ENCODE data around the gene TAGAP. TPM values are rescaled to one million over a fixed set of nuclear protein-coding genes. Genes with fewer than 3 reads are reported as not detected.

Gene TAGAP
- total and polyA plus RNA-seq, 4 donors: 0.56 to 2.0 (median 1.1) TPM

DNA sequence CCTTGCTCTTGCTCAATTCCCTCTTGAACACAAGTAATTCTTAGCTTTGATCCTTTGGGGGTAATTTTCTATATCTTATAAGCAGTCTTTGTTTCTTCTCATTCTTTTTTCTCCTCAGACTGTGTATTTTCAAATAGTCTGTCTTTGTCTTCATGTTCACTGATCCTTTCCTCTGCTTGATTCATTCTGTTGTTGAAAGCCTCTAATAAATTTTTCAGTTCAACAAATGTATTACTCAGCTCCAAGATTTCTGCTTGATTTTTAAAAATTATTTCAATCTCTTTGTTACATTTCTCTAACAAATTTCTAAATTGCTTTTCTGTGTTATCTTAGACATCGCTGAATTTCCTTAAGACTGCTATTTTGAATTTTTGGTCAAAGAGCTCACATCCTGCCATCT lies 56.3 kb downstream of the TAGAP start:
- no peak for DNase-seq (ENCODE audit: low spot score)
- WGBS: 96% methylated on average over 1 of the region's 1 CpG

GRCh38 chr6:158987657-158988056 lies 57.1 kb downstream of the TAGAP start:
- no peak for DNase-seq (ENCODE audit: low spot score)
- Histone ChIP-seq H3K9ac (ENCODE audit: low read depth in 1 of 2, low read length in 2 of 2) (no peak overlapping the region), H3K9me3 (ENCODE audit: control insufficient read depth in 4 of 4, low read length in 3 of 4) (no peaks in the 10 kb centered on the region), H3K4me3 (ENCODE audit: low read depth in 1 of 3, low read length in 3 of 3) (no peak overlapping the region), H3K27ac (ENCODE audit: low read depth in 1 of 2, low read length in 2 of 2) (no peak overlapping the region), H3K36me3 (ENCODE audit: control insufficient read depth in 4 of 4, insufficient read depth in 3 of 4, low read depth in 1 of 4, low read length in 3 of 4) (peaks cover 0 to 2% (median under 1%) of the 10 kb centered on the region in 4 donors), H3K4me1 (ENCODE audit: control insufficient read depth in 4 of 4, insufficient read depth in 4 of 4, low read length in 3 of 4) (no peaks in the 10 kb centered on the region), H3K27me3 (ENCODE audit: control insufficient read depth in 4 of 4, insufficient read depth in 4 of 4, low read length in 3 of 4) (no peaks in the 10 kb centered on the region)
- no peak for TF ChIP-seq SP1 (IDR thresholded peaks at IDR 0.05)
- no peak for TF ChIP-seq ZBTB33 (IDR thresholded peaks at IDR 0.05)
- no peak for TF ChIP-seq TAF1 (conservative IDR thresholded peaks at IDR 0.05)
- no peak for TF ChIP-seq ATF3 (IDR thresholded peaks at IDR 0.05)
- no peak for TF ChIP-seq NR2F2 (IDR thresholded peaks at IDR 0.05)
- no peak for TF ChIP-seq FOXA2 (IDR thresholded peaks at IDR 0.05)
- no peak for TF ChIP-seq RXRA (IDR thresholded peaks at IDR 0.05)
- TF ChIP-seq RAD21 (IDR thresholded peaks at IDR 0.05): no peak
- TF ChIP-seq GABPA (IDR thresholded peaks at IDR 0.05 in 1 of 2, conservative IDR thresholded peaks at IDR 0.05 in 1 of 2): no peak
- no peak for TF ChIP-seq CTCF (IDR thresholded peaks at IDR 0.05; ENCODE audit: low read depth, low read length, missing input control)
- no peak for TF ChIP-seq JUND (IDR thresholded peaks at IDR 0.05)
- TF ChIP-seq YY1 (IDR thresholded peaks at IDR 0.05): no peak
- TF ChIP-seq, protein P1, sequence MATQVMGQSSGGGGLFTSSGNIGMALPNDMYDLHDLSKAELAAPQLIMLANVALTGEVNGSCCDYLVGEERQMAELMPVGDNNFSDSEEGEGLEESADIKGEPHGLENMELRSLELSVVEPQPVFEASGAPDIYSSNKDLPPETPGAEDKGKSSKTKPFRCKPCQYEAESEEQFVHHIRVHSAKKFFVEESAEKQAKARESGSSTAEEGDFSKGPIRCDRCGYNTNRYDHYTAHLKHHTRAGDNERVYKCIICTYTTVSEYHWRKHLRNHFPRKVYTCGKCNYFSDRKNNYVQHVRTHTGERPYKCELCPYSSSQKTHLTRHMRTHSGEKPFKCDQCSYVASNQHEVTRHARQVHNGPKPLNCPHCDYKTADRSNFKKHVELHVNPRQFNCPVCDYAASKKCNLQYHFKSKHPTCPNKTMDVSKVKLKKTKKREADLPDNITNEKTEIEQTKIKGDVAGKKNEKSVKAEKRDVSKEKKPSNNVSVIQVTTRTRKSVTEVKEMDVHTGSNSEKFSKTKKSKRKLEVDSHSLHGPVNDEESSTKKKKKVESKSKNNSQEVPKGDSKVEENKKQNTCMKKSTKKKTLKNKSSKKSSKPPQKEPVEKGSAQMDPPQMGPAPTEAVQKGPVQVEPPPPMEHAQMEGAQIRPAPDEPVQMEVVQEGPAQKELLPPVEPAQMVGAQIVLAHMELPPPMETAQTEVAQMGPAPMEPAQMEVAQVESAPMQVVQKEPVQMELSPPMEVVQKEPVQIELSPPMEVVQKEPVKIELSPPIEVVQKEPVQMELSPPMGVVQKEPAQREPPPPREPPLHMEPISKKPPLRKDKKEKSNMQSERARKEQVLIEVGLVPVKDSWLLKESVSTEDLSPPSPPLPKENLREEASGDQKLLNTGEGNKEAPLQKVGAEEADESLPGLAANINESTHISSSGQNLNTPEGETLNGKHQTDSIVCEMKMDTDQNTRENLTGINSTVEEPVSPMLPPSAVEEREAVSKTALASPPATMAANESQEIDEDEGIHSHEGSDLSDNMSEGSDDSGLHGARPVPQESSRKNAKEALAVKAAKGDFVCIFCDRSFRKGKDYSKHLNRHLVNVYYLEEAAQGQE (IDR thresholded peaks at IDR 0.05): no peak
- TF ChIP-seq FOXA1 (IDR thresholded peaks at IDR 0.05): no peak
- WGBS: 92% methylated on average over 1 of the region's 1 CpG

More for the DNA sequence above, 56.3 kb downstream of the TAGAP start:
- H3K27ac ChIP-seq (ENCODE audit: low read depth in 1 of 2, low read length in 2 of 2): no peak overlapping the region
- no peaks in the 10 kb centered on the region for H3K9me3 ChIP-seq (ENCODE audit: control insufficient read depth in 4 of 4, low read length in 3 of 4)
- TF ChIP-seq YY1 (IDR thresholded peaks at IDR 0.05) (no peak), RAD21 (IDR thresholded peaks at IDR 0.05) (no peak), FOXA2 (IDR thresholded peaks at IDR 0.05) (no peak)
- TF ChIP-seq, protein P1 (IDR thresholded peaks at IDR 0.05): no peak
- no peak overlapping the region for H3K9ac ChIP-seq (ENCODE audit: low read depth in 1 of 2, low read length in 2 of 2)
- H3K36me3 ChIP-seq (ENCODE audit: control insufficient read depth in 4 of 4, insufficient read depth in 3 of 4, low read depth in 1 of 4, low read length in 3 of 4): peaks cover 0 to 2% (median under 1%) of the 10 kb centered on the region in 4 donors
- no peak overlapping the region for H3K4me3 ChIP-seq (ENCODE audit: low read depth in 1 of 3, low read length in 3 of 3)
- no peaks in the 10 kb centered on the region for H3K27me3 ChIP-seq (ENCODE audit: control insufficient read depth in 4 of 4, insufficient read depth in 4 of 4, low read length in 3 of 4)
- no peaks in the 10 kb centered on the region for H3K4me1 ChIP-seq (ENCODE audit: control insufficient read depth in 4 of 4, insufficient read depth in 4 of 4, low read length in 3 of 4)
